ENCODE measurements around the gene TBC1D1.
A peak's percentile ranks its signal among the peaks of the same experiment; 100 is the strongest.

TBC1D1 gene

DNA sequence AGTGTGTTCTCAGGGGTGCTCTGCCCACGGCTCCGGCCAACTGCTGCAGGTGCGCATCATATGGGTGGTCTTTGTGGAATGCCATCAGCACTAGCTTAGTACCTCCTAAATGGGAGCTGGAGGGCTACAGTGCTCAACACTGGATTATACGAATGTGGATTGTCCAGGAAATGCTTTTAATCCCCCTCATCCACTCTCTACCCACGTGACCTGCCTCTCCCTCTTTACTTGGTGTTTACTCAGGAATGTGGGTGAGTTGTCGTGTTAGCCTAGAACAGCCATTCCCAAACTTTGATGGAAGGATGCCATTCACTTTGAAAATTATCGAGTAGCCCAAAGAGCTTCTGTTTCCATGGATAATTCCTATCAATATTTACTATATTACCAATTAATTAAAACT is 220.1 kb downstream of the TBC1D1 start:
- no peak for DNase-seq

DNA sequence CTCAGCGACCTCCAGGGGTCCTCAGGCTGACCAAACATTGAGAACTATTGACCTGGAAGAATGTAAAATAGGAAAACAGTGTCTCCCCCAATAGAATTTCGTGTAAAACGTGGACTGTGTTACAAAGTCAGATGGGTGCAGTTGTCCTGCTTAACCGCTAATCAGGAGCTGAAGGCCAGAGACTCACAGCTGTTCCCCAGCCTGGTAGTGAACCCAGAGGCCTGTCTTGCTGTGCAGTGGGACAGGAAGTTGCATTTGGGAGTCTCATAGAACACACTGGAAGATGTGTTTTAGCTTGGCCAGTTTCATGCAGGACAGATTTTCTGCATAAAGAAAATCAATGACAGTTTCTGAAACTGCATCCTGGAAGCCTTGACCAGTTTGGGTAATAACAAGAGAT is 220.8 kb downstream of the TBC1D1 start:
- DNase-seq: no peak

DNA sequence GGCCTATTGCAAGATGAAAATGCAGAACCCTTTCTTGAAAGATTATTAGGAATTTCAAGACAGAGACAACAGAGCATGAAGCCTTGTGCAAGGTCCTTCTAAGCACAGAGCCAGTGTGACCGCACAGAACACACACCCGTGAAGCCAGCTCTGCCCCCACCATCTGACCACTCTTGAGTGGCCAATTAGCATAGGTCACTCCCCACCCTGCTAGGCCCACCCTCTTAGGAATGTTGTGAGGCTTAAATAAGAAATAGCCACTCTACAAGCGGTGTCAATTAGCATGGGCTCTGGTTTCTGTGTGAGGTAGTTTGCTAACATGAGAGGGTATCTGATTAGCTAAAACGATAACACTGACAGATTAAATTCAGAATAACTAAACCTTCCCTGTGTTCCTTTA is 222.2 kb downstream of the TBC1D1 start:
- DNase-seq: no peak

DNA sequence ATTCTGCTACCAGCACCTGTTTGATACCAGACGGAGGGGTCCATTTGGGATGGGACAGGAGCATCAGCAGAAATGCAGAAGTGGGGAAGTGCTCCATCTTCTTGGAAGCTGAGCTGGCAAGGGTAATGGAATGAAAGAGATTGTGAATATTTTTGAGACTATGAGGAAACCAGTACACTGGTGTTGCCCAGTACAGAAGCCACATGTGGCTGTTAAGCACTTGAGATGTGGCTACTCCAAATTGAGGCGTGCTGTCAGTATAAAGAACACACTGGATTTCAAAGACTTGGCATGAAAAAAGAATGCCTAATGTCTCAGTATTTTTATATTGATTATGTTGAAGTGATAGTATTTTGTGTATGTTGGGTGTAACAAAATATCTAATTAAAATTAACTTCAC is 222.7 kb downstream of the TBC1D1 start:
- no peak for DNase-seq

DNA sequence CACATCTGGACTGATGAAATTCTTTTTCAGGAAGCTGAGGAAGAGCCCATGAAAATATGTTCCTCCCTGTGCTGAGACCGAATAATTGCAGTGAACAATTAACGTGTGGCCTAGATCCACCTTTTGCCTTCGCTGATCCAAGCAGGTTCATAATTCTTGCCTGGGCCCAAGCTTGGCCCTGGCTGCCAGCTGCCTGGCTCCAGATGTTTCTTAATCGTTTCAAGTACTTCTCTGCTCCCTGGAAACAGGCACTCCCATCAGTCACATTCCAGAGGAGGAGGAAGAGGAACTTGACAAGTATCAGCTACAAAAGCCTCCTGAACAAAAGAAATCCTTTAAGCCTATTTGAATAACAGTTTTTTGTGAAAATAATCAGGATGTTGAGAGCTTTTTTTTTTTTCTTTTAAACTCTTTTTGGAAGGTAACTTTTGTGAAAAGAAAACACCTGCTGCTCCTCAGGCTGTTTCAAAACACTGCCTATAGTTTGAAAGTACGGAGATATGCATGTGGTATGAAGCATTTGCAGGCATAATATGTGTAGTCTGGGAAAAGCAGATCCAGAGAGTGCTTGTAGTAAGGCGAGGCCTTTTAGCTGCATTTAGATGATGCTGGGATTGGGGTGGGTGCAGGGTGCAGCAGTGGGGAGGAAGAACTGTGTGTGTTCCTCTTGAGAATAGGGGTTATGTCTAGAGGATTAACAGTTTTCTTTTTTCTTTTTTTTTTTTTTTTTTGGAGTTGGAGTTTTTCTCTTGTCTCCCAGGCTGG is 223.7 kb downstream of the TBC1D1 start:
- DNase-seq: no peak

DNA sequence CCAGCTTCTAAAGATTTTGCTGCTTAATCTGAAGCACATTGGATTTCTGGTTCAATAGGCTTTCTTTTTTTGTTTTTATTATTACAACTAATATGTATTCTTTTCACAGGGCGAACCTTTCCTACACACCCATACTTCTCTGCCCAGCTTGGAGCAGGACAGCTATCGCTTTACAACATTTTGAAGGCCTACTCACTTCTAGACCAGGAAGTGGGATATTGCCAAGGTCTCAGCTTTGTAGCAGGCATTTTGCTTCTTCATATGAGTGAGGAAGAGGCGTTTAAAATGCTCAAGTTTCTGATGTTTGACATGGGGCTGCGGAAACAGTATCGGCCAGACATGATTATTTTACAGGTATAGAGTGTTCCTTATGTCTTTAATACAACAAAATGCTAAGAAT is 224.7 kb downstream of the TBC1D1 start:
- no peak for DNase-seq

DNA sequence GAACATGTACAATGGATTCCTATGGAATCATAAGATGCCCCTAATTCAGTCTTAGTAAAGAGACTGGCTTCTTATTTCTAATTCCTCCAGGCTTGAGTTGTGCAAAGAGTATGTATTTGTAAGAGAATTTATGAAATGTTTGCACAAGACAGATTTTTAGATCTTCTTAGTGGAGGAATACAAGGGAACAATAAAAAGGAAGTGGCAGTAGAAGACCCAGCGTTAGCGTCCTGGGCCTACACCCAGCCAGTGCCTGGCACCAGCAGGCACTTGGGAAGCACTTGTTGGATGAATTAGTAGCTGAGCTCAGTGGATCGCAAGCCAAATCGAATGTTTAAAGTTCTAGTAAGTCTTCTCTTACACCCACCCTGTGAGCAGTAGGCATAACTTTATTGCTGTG is 226.7 kb downstream of the TBC1D1 start:
- no peak for DNase-seq

DNA sequence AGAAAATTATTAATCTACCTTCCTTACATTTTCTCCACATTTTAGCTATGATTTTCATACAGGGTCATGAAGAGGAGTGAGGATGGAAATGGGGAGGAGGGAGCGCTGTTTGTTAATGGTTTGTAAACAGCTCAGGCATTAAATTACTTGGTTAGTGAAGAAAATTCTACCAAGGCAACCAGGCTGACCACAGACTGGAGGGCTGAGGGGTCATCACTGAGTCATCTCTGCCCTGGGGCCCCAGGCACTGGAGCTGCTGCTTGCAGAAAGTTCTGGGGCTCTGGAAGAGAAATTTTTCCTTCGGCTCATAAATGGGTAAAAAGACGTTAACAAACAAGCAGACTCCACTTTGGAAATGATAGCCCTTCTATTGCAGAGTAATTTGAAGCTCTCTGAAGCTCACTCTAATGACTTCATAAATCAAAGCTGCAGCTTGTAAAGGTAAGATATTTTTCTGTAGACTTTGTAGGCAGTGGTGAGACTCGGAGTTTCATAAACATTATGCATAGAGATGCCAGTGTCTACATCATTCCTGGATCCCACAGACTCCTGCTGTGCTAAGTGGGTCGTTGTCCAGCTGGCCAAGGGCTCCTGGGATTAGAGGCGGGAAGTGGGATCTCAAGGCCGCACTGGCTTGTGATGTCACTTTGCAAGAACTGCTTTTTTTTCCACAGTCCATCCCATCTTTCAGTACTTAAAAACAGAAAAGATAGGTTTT is 228.9 kb downstream of the TBC1D1 start:
- DNase-seq: no peak

DNA sequence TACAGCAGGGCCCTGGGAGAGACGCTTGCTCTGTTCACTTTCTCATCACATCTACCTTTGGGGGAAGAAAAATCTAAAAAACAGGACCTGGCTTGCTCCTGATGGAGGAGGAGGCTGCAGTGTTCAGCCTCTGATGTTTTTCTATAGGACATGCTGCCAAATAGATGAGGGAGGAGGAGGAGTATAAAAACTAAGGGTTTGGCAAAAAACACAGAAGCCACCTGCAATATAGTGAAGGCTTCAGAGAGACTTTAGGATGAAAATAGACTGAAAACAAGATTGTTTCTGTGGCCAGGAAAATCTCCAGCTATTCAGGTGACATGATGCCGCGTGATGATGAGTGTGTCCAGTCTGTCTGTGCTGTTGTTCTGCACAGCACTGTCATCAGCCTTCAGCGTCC is 229.9 kb downstream of the TBC1D1 start:
- DNase-seq: no peak

DNA sequence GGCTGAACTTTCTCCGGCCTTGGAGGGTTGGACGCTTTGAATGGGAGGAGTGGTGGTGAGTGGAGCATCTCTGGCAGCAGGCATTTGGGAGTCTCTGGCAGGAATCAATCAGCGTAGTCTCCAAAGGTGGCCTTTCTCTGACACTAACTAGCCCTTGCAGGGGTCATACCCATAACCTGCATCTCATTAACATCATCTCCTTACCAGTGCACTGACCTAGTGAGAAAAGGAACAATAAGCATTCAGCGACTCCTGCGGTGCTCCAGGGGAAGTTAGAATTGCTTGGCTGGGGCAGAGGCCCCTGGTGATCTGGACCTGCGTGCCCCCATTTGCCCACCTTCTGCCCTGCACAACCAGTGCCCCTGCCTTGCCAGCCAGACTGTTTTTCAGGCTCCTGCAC is 231.2 kb downstream of the TBC1D1 start:
- no peak for DNase-seq

DNA sequence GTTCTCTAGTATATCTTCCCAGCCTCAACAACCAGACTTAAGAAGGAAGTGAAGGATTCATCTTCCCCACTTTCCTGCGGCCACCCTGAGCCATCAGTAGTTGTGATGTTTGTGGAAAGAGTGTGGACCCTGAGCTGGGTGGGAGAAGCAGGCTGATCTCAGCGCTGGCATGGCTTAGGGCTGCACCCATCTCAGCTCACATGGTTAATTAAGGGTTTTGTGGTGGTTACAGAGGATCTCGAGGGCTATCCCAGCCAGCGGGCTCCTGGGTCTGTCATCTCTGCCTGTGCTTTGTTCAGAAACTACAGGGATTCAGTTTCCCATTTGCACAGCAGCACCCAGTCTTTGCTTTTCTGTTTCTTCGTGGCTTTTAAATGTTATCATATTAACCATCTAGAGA is 232.7 kb downstream of the TBC1D1 start:
- no peak for DNase-seq

DNA sequence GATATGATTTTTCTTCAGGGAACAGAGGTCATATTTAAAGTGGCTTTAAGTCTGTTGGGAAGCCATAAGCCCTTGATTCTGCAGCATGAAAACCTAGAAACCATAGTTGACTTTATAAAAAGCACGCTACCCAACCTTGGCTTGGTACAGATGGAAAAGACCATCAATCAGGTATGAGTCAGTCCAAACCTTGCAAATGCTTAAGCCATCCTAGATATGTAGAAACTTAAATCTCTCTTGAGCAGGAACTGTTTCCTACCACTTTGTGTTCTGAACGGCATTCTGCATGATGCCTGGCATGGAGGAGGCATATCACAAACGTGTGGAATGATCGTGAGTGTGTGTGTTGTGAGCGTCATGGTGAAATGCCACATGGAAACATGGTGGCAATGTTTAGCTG is 234.1 kb downstream of the TBC1D1 start:
- no peak for DNase-seq

DNA sequence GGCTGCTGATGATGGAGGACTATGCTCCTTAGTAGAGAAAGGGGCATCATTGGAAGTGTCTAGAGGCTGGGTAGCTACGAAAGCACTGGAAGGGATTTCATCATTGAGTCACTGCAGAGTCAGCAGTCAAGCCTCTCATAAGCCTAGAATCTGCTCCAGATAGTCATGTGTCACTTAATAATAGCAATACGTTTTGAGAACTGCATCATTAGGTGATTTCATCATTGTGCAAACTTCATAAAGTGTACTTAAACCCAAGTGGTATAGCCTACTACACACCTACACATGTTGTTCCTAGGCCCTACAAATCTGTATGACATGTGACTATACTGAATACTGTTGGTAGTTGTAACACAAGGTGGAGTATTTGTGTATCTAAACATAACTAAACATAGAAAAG is 234.9 kb downstream of the TBC1D1 start:
- DNase-seq: no peak

DNA sequence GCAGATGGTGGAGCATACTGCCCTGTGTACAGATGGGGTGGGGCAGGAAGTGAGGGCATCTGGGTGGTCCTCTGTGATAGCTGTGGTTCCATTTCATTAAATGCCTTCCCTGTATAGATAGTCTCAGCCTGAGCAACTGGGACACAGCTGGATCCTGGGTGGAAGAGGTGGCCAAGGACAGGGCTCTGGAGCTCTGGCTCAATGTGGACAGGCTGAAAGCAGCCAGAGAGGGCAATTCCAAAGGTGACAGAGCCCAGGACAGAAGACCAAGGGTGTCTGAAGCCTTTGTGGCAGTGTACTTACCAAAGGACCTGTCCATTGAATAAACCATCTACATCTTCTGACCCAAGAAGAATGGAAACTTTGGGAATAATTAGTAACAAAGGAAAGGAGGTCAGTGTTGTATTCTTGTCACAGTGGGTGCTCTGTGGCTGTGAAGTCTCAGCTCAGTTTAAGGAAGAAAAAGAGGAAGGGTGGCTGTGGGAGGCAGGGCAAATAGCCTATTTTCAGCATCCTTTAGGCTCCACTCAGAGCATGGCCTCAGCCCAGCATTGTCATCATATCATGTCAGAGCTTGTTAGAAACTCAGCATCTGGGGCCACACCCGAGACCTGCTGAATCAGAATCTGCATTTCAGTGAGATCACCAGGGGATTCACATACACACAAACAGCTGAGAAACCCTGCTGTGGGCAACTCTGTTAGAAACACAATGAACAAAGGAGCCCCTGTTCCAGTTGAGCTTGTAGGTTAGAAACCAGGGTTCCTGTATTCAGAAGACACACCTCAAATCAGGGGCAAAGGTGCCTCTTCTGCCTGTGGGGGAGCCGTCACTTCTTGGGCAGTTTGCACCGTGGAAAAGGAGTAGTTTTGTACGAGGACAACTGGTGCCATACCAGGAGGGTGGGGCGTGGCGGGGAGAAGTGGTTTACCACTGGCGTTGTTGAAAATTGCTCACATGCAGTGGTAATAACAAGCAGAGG is 237.9 kb downstream of the TBC1D1 start:
- DNase-seq: peak; percentile 37

DNA sequence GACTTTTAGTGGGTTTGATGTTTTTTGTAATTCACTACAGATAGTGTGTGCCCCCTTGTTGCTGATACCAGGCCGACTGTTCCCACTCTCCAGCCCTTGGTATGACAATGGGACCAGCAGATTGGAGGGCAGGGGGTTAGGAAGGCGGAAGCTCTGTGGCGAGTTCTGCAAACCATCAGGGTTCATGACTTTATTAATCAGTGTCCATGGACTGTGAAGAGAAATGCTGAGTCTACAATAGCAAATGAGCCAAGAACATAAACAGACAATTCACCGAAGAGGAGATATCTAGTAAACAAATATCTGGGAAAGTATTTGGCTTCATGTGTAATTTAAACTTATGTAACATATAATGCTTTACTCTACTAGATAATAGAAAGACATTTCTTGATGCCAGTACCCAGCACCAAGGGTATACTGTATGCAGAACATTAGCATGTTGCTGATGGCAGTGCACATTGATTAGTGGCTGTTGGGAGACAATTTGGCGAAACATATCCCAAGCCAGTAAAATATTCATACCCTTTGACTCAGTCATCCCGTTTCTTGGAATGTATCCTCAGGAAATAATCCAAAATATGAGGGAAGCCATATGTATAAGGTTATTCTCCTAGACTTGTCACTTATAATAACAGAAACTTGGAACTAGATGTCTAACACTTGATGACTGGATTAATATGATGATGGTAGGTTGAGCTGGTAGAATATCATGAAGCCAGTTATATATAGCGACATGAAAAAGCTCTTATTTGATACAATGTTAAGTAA is 238.8 kb downstream of the TBC1D1 start:
- no peak for DNase-seq

DNA sequence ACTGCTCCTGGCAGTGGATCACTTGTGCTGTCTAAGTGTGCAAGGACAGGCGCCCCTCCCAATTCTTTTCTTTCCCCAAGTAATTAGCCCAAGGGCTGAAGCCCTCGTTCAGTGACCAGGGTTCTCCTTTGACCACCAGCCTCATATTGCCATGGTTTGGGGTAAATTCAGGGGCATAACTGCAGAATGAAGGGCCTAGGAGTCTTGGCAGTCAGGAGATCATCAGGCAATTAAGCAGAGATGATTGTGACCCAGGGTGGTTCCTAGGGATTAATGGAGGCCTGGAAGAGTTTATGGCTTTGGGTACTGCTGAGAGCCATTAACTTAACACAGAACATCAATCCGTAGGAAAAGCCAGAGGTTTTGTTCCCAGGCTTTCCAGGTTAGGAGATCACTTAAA is 240.0 kb downstream of the TBC1D1 start:
- DNase-seq: no peak

DNA sequence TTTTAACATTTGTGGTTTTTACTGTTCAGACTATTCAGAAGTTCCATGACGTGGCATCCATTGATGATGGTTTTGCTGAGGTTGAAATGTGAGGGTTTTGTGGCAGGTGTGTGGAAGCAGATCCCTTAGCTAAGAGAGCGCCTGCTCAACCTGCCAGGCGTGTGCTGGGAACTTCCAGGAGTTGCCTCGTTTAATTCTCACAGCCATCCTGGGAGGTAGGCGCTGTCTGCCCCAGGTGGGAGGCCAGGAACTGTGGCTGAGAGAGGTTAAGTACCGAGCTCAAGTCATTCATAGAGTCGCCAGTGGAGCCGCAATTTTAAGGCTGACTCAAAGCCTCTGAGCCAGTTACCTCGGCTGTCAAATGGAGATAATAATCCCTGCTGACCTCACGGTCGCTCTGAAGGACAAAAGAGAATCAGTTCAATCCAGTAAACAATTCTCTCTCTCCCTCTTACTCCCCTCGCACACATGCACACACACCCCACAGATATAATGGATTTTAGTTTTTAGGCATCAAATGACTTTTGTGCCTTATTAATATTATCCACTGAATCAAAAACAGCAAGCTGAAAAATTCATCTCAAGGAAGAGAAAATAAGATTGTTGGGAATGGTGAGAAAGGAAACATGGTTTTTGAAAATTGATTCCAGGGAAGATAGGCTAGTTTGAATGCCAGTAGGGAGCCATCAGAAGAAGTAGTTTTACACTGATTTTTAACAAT is 240.6 kb downstream of the TBC1D1 start:
- peak; percentile 78 for DNase-seq

DNA sequence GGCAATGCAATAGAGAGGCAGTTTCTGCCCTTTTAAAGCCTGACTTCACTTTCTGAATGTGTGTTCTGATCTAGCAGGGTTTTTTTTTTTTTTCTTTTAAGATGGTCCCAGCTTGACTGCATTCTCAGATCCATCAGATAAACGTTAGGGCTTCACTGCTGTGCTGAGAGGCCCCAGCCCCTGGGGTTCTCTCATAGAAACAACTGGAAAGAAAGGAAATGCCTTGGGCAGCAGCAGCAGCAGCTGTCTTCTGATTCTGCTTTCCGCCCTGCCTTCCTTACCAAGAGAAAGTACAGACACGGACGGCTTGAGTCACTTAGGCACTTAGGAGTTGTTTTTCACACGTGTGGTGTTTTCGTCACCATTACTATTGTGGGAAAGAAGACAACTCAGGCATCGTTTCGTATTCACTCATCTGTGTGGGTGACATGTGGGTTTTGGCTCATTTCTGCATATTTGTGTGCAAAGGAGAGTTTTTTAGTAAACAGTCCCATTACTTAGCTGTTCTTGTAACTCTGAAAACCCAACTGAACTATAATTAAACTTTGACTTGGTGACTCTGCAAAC is 241.3 kb downstream of the TBC1D1 start:
- peak; percentile 63 for DNase-seq

DNA sequence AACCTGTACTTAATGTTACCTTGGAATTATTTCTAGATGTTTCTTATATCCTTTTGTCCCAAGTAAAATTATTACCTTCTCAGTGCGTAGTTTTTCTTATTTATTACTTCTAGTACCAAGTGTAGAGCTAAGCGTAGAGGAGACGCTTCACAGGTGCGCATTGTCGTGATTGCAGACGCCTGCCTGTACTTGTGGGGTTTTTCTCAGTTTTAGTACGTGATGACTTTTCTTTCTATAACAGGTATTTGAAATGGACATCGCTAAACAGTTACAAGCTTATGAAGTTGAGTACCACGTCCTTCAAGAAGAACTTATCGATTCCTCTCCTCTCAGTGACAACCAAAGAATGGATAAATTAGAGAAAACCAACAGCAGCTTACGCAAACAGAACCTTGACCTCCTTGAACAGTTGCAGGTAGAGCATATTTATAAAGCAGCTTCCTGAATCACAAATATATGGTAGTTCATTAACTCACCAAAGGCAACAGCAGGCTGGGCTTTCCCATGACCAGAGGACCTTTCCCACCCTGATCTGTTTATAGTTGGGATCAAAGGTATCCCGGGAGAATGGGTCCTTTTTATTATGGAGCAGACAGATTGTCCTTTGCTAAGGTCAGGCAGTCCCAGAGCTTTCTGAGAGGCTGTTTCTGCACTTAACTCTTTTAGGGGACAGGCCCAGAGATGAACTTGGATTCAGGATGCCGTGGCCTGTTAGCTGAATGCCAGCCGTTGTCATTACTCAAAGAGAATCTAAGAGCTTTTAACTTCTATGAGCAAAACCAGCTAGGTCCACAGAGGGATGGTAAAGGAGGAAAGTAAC is 242.2 kb downstream of the TBC1D1 start:
- DNase-seq: no peak

DNA sequence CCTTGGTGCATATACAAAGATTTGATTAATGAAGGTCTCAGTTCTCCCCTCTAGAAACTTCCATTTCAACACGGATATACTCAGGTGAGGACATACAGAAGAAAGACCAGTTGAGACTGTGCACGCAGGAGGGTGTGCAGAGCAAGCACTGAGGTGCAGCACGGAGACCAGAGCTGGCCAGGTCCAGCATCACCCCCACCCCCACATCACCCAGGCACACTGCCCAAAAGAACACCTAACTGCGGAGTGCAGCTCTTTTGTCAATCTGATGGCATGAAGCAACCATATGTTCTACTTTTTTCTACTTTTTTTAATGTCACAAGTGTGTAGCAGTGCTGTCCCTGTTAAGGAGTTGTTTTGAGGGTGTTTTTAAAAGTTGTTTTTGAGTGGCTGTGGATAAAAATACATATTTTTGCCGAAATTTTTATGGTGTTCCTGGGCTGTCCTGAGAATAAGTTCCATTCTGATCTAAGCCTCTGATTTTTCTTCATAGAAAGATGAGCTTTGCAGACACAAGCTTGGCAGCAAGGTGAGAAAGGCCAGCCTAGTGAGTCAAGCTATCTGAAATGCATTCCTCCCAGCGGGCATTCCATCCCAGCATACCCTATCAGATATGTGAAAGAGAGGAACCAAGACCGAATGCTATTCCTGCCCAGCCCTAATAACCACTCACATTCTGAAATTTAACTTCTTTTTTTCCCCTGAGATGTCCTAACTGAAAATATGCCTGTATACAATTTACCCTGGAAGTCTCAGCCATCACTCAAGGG is 243.0 kb downstream of the TBC1D1 start:
- DNase-seq: no peak
